ENCODE results near the gene THYN1. TPM values are rescaled to one million over a fixed set of nuclear protein-coding genes. Genes with fewer than 3 reads are reported as not detected.

THYN1 gene
- 34.2 to 38.6 TPM (median 34.9 TPM) in 3 replicates for total RNA-seq

- Mint-ChIP-seq H3K27ac (peak within 1 kb of the TSS; percentile 18), H3K9me3 (no peaks in the 10 kb centered on the region), H3K4me1 (peaks cover 19% of the 10 kb centered on the region), H3K36me3 (peaks cover 8% of the 10 kb centered on the region), H3K27me3 (ENCODE audit: low read depth) (no peaks in the 10 kb centered on the region), H3K4me3 (peak within 1 kb of the TSS; percentile 92)
- no peak for TF ChIP-seq CTCF (IDR thresholded peaks at IDR 0.05; ENCODE audit: unreplicated experiment)
- peak; percentile 91 to 92 for DNase-seq (ENCODE audit: low spot score in 2 of 2, unreplicated experiment in 2 of 2)
Observed at GRCh38 chr11:134253188-134253993, at the start of gene THYN1, which contains the start of gene ACAD8. Gene THYN1, minus strand, starts transcription at chr11:134253352. Its CDS starts 470 bp downstream, at chr11:134252882. Gene ACAD8, plus strand, starts transcription at chr11:134253568. Its CDS starts 33 bp downstream, at chr11:134253601.

- Mint-ChIP-seq H3K36me3 (no peaks in the 10 kb centered on the region), H3K4me3 (no peak overlapping the region), H3K4me1 (no peaks in the 10 kb centered on the region), H3K9me3 (no peaks in the 10 kb centered on the region), H3K27me3 (ENCODE audit: low read depth) (peaks cover 1% of the 10 kb centered on the region), H3K27ac (no peak overlapping the region)
- TF ChIP-seq CTCF (IDR thresholded peaks at IDR 0.05; ENCODE audit: unreplicated experiment), result no peak
- no peak for DNase-seq (ENCODE audit: low spot score in 2 of 2, unreplicated experiment in 2 of 2)
Observed at GRCh38 chr11:134294664-134295063, 41.5 kb upstream of the THYN1 start.

- DNase-seq (ENCODE audit: low spot score in 2 of 2, unreplicated experiment in 2 of 2), result peak in 1 of 2 experiments; percentile 24
- H3K27me3 Mint-ChIP-seq (ENCODE audit: low read depth), result peaks cover 1% of the 10 kb centered on the region
- H3K36me3 Mint-ChIP-seq, result no peaks in the 10 kb centered on the region
- H3K27ac Mint-ChIP-seq, result no peak overlapping the region
- H3K4me1 Mint-ChIP-seq, result no peaks in the 10 kb centered on the region
- TF ChIP-seq CTCF (IDR thresholded peaks at IDR 0.05; ENCODE audit: unreplicated experiment), result no peak
- no peak overlapping the region for H3K4me3 Mint-ChIP-seq
- H3K9me3 Mint-ChIP-seq, result no peaks in the 10 kb centered on the region
Observed at GRCh38 chr11:134293119-134294113, 40.3 kb upstream of the THYN1 start.

- Mint-ChIP-seq H3K27me3 (ENCODE audit: low read depth) (peaks cover 1% of the 10 kb centered on the region), H3K9me3 (no peaks in the 10 kb centered on the region), H3K36me3 (no peaks in the 10 kb centered on the region), H3K4me3 (no peak overlapping the region), H3K27ac (no peak overlapping the region), H3K4me1 (no peaks in the 10 kb centered on the region)
- peak in 1 of 2 experiments; percentile 29 for DNase-seq (ENCODE audit: low spot score in 2 of 2, unreplicated experiment in 2 of 2)
- TF ChIP-seq CTCF (IDR thresholded peaks at IDR 0.05; ENCODE audit: unreplicated experiment), result no peak
Observed at GRCh38 chr11:134292661-134293060, 39.5 kb upstream of the THYN1 start.

- DNase-seq (ENCODE audit: low spot score in 2 of 2, unreplicated experiment in 2 of 2), result no peak
- Mint-ChIP-seq H3K27me3 (ENCODE audit: low read depth) (peaks cover 1% of the 10 kb centered on the region), H3K36me3 (no peaks in the 10 kb centered on the region), H3K9me3 (no peaks in the 10 kb centered on the region), H3K4me1 (no peaks in the 10 kb centered on the region), H3K4me3 (no peak overlapping the region), H3K27ac (no peak overlapping the region)
- TF ChIP-seq CTCF (IDR thresholded peaks at IDR 0.05; ENCODE audit: unreplicated experiment), result no peak
Observed at GRCh38 chr11:134291196-134291595, 38.0 kb upstream of the THYN1 start.
